Measurements from ENCODE around the gene C1orf94.
"Not testable (repeated sequence)": the region's sequence is repeated elsewhere in the genome, so short reads cannot be mapped to it uniquely, and the experiment has no call there.

Gene C1orf94

DNA sequence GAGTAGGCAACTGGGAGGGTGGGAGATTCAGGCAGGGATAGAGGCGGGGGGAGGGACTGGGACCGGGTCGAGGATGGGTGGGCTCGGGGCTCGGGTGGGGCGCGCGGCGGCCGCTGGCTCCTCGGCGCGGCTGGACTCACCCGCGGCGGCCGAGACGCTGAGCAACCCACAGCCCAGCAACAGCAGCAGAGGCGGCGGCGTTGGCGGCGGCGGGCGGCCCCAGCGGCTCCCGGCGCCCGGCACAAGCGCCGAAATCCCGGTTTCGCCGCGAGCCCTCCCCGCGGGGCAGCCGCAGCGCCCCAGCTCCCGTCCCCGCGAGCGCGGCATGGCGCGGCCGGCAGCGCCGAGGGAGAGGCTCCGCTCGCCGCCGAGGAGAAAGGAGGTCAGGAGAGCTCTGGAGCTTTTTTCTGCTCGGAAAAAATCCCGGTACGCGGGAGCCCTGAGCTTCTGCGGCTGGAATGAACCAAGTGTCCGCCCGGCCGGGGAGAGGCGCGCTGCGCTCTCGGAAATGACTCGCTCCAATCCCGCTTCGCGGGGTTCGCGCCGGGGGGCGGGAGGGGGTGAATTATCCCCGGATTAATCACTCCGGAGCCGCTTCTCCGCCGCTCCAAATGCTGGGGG, 11.8 kb upstream of the C1orf94 start, which contains the start of gene CSMD2:
TSS of gene CSMD2 (minus strand) at position 460 of the 621 bp plus-strand sequence. CDS start at position 327, 133 bp downstream.
- DNase-seq (ENCODE audit: low read depth): no peak

- no peak for DNase-seq (ENCODE audit: low read depth)
Observed at GRCh38 chr1:34165422-34165921, 11.2 kb upstream of the C1orf94 start.

GRCh38 chr1:34166191-34166624, 10.5 kb upstream of the C1orf94 start:
- DNase-seq (ENCODE audit: low read depth): no peak

DNA sequence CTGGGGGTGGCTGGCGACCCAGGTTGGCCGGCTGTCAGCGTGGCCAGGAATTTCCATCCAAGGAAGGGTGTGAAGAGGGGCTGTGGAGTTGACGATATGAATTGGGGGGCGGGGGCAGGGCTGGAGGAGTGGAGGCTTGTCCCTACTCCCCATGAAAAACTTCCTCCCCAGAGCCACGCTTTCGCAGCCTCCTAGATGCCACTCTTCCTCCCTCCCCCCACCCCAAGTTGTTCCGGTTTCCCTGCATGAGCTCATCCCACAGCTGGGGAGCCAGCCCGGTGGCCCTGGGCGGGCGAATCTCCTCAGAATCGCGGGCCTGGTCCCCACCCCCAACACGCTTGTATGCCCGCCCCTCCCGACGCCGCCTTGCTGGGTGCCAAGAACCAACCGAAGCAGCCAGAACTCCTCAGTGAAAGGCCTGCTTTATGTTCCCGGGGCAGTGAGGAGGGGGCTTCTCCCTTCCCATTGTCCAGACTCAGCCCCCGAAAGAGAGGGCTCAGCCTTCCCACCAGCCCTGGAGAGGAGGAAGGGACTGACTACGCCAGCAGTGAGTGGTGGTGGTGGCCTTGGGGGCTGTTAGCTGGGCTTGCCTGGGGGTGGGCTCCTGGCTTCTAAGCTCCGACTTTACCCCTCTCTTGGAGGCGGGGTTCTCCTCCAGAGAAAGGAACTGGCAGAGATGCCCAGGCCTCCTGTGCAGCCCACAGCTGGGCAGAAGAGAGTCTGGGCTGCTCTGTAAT, 9.9 kb upstream of the C1orf94 start:
- no peak for DNase-seq (ENCODE audit: low read depth)

DNA sequence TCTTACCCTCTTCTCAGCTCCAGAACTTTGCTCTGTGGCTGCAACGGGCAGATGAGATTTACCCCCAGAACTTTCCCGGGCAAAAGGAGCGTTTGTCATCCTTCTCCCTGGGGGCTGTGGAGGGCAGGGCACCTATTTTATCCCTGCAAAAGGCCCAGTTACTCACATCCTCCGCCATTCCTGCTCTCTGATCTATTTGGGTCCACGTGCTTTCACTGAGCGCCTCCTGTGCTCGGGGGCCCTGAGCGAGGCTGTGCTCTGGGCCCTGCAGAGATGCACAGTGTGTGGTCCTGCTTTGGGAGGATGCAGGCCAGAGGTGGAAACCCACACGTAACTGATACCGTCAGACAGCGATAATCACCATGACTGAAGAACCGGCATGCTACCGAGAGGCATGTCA, 9.3 kb upstream of the C1orf94 start:
- DNase-seq (ENCODE audit: low read depth): no peak

GRCh38 chr1:34175744-34176143, 963 bp upstream of the C1orf94 start:
- no peak for DNase-seq (ENCODE audit: low read depth)

DNA sequence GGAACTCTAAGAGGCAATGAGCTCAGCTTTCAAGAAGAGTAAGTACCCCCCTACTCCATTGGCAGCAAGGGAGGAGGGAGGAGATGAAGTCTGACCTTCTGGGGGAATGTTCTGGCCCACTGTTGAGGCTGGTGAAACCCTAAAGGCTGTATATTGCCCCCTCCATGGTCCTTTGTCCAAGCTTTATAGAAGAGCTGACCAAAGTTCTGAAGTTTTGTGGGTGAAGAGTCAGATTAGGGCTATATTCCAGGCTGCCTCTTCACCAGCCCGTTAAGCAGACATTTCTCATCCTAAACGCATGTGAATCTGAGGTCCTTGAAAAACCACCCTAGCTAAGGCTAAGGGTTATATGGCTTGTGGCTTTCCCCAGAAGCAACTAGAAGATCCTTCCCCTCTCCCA, 1.4 kb downstream of the C1orf94 start:
- no peak for DNase-seq (ENCODE audit: low read depth)

DNA sequence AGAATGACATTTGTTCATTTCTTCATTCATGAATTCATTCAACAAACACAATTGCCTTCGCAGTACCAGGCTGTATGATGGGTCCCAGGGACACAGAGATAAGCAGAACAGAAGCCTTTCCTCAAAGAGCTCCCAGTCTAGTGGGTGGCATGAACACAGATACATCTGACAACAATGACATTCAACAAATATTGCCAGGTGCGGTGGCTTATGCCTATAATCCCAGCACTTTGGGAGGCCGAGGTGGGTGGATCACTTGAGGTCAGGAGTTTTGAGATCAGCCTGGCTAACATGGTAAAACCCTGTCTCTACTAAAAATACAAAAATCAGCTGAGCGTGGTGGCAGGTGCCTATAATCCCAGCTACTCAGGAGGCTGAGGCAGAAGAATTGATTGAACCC, 6.7 kb downstream of the C1orf94 start:
- not testable (repeated sequence) for DNase-seq (ENCODE audit: low read depth)

DNA sequence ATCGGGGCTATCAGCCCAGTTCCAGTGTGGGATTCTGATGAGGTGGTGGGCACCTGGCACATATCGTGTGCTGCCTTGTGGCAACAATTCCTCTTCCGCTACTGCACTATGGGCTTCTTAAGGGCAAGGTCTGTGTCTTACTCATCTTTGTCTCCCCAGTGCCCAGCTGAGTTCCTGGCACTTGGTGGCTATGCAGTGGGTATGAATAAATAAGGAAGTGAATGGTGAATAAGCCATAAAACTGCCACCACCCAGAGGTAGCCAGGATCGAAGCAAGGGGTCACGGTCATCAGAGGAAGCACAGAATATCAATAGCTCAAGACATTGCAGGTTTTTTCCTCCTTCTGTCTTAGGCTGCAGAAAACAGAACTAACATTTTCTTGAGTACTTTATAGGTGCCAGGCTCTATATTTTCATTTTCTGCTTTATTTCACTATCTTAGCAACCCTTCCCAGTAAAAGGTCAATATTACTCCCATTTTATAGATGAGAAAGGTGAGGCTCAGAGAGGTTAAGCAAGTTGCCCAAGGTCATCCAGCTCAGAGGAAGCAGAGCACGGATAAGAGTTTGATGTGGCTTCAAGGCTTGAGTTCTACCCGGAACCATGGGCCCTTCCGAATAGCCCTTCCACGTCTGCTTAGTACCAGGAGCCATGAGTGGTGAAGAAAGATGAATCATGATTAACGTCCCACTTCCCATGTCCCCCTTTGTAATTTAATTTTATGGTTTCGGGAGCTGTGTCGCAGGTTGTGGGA, 10.2 kb downstream of the C1orf94 start:
- DNase-seq (ENCODE audit: low read depth): no peak

GRCh38 chr1:34188418-34188817, 11.7 kb downstream of the C1orf94 start:
- no peak for DNase-seq (ENCODE audit: low read depth)

DNA sequence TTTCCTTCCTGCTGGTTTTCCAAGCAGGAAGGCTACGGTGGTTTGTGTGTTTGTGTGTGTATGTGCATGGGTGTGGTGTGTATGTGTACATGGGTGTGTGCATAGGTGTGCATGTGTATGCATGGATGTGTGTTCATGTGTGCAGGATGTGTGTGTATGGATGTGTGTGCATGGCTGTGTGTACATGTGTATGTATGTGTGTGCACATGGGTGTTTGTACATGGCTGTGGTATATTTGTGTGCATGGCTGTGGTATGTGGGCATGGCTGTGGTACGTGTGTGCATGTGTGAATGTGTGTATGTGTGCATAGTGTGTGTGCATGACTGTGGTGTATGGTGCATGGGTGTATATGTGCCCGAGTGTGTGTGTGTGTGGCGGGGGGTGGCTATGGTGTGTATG, 12.3 kb downstream of the C1orf94 start:
- no peak for DNase-seq (ENCODE audit: low read depth)

DNA sequence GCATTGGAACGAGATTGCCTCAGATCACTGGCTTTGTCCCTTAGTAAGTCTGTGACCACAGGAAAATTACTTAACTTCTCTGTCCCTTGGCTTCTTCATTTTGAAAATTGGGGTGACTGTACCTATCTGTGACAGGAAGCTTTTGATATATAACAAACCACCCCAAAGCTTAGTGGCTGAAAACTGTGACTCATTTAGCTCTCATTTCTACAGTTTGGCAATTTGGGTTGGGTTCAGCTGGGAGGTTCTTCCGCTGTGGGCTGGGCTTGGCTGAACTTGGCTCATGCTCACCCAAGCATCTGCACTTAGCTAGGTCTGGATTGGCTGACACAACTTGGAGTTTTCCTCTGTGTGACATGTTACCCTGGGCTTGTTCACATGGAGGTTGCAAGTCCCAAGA, 14.0 kb downstream of the C1orf94 start:
- DNase-seq (ENCODE audit: low read depth): no peak

- no peak for DNase-seq (ENCODE audit: low read depth)
Observed at GRCh38 chr1:34192621-34193020, 15.9 kb downstream of the C1orf94 start.

DNA sequence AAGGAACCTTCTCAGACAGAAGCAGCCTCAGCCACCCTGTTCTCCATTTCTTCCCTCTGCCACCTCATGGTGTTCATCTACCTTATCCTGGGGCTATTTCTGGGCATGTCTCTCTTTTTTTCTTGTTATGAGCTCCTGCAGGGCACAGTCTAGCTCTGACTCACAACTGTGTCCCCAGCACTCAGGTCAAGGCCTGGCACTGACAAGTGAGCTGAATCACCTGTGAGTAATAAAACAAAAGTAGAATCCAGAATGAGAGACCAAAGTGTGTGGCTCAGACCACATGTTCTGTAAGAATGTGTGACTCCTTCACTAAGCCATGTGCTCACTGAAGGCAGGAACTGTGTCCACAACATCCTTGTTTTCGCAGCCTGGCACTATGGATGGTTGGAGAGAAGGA, 23.2 kb downstream of the C1orf94 start:
- DNase-seq (ENCODE audit: low read depth): no peak

DNA sequence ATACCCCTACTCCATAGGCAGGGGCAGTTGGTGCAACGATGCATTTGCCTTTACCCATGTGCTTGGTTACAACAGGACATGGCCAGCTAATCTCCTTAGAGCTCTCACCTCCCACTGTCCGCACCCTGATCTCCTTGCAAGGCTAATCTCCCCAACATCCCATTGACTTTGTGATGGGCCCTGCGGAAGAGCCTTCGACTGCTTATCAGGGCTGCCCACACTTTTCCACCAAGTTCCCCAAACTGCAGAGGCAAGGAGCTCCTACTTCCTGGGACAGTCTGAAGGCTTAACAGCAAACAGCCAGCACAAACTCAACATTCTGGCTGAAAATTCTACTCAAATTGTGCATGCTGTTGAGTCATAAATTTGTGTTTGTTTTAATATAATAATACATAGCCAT, 36.0 kb downstream of the C1orf94 start:
- no peak for DNase-seq (ENCODE audit: low read depth)

GRCh38 chr1:34213956-34214355, 37.2 kb downstream of the C1orf94 start:
- no peak for DNase-seq (ENCODE audit: low read depth)

DNA sequence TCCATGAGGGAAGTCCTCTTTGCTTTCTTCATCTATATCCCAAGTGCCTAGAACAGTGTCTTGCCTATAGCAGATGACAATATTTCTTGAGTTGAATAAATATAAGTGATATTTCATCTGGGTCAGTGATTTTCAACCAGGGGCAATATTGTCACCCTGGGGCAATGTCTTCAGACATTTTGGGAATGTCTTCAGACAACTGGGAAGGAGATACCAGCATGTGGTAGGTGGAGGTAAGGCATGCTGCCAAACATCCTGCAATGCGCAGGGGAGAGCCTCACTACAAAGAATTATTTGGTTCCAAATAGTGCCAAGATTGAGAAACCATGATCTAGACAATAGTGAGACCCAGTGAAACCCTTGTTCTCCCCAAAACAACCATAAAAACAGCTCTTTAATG, 54.7 kb downstream of the C1orf94 start:
- DNase-seq (ENCODE audit: low read depth): no peak

- DNase-seq (ENCODE audit: low read depth): no peak
Observed at GRCh38 chr1:34235594-34235993, 58.9 kb downstream of the C1orf94 start.

DNA sequence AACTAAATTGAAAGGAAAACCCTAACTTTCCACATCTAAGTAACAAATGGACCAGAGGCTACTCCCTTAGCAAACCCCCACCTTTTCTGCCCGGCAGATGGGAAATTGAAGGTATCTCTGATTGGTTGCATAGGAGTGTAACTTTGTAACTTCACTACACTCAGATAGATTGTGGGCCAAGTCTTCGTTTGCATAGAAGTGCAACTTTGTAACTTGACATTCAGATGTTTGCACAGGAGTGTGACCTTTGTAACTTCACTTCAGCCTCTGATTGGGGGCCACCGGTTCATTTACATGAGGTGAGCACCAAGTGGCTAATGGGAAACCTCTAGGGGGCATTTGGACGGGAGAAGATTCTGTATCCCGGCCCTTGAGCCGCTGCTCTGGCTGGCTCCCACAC, 59.4 kb downstream of the C1orf94 start:
- no peak for DNase-seq (ENCODE audit: low read depth)

DNA sequence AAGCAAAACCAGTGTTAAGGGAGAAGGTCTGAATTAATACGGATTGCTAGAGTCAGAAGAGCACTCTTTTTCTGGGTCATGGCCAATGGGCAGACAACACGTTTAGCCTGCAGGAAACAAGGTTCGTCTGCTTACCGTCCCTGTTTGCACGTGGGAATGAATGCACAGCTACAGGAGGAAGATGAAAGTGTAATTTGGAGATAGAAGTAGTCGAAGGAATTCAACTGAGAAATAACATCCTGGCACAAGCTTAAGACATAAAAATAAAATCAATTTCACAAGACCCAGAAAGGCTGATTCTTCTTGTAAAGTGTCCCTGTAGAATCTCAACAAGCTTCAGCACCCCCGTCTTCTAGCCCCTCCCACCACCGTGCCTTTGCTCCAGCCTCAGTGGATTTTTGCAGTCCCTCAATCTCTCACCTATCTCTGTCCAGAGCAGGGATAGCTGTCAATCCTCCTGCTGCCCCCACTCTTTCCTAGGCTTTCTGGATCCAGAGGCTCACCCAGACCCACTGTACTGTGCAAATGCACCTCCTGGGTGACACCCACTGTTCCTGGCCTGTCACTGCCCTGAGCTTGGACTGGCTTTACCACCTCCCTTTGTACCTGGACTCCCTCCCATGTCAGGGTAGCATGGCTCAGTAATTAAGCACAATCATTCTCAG, 60.6 kb downstream of the C1orf94 start:
- no peak for DNase-seq (ENCODE audit: low read depth)

DNA sequence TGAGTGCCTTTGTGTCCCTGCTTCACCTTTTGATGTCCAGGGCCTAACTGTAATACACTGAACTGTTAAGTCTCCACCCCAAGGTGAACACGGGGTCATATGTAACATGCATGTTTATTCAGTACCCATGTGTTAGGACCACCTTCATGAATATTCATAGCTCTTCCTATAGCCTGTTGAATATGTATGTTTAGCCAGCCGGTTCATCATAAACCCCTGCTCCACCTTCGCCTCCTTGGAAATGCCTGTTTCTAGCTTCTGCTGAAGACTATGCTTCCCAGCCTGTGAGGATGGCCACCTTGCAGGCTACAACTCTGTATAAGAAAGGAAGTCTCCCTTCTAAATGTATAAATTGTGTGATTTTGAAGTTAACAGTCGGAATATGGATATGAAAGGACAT, 69.3 kb downstream of the C1orf94 start:
- DNase-seq (ENCODE audit: low read depth): no peak

GRCh38 chr1:34250342-34250741, 73.6 kb downstream of the C1orf94 start:
- DNase-seq (ENCODE audit: low read depth): no peak
